Measurements from ENCODE around the gene LITAF.
"Not testable (repeated sequence)": the region's sequence is repeated elsewhere in the genome, so short reads cannot be mapped to it uniquely, and the experiment has no call there.

The LITAF gene

DNA sequence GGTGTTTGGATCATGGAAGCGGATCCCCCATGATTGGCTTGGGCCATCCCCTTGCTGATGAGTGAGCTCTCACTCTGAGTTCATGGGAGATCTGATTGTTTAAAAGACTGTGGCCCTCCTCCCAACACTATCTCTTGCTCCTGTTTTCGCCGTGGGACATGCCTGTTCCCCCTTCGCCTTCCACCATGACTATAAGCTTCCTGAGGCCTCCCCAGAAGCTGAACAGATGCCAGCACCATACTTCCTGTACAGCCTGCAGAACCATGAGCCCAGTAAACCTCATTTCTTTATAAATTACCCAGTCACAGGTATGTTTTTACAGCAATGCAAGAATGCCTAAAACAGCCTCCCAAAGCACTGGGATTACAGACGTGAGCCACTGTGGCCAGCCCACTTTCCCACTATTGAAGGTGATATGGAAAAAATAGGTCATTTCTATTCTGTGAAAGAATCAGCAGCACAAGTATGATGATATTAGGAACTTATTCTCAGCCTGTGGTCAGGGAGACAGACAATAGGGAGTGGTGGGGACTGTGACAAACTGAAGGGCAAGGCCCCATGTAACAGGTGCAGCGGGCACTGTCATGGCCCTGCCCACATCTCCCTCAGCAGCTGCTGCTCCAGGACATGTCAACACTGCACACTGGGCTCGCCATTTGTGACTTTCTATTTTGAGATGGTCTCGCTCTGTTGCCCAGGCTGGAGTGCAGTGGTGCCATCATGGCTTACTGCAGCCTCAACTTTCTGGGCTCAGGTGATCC lies 33.7 kb upstream of the LITAF start:
- no peak for DNase-seq

DNA sequence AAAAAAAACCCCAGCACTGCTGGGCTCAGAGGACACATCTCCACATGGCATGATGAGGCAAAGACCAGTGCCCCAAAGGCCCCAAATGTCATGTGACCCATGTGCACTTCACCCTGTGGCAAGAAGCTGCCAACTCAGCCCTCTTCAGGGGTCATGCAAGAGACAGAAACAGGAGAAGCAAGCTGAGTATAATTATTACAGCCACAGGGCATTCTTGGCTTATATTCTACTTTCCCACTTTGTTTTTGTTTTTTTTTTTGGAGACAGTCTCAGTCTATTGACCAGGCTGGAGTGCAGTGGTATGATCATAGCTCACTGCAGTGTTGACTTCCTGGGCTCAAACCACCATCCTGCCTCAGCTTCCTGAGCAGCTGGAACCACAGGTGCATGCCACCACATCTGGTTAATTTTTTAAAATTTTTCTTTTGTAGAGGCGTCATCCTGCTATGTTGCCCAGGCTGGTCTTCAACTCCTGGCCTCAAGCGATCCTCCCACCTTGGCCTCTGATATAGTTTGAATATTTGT lies 32.7 kb upstream of the LITAF start:
- DNase-seq = no peak

GRCh38 chr16:11618107-11618717 lies 31.5 kb upstream of the LITAF start:
- no peak for DNase-seq

- no peak for DNase-seq
Measured at GRCh38 chr16:11615748-11616447, 29.2 kb upstream of the LITAF start.

DNA sequence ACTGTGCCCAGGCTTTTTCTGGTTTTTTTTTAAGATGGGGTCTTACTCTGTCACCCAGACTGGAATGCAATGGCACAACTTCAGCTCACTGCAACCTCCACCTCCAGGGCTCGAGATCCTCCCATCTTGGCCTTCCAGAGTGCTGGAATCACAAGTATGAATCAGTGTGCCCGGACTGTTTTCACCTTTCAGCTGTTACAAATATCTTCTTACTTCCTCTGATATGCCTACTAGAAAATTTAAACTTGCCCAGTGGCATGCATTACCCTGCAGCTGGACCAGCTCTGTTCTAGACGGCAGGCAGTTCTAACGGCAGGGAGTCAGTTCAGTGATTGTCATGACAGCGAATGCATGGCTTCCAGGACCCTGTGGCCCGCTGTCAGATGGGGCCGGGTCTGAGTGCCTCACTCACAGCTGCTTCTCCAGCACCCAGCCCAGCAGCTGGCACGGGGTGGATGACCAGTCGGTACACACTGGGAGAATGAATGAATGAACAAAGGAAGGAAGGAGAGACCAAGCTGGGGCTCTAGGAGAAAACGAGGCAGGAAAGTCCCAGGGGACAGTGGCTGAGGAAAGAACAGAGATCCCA lies 28.0 kb upstream of the LITAF start:
- no peak for DNase-seq

- no peak for DNase-seq
Measured at GRCh38 chr16:11613381-11614303, 26.9 kb upstream of the LITAF start.

DNA sequence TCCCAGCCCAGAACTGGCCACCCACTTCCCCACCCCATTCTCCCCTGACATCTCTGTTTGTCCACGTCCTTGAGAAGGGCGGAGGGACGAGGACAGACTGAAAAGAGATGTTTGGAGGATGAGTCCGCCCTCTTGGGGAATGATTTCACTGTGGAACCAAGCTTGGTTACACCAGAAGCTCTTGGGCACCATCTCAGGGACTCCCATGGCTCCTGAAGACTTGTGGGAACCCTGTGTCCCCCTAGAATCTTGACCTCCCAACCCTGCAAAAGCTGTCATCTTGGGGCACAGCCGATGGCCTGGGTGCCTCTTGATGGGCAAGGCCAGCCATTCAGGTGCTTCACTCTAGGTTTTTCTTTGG lies 25.9 kb upstream of the LITAF start:
- no peak for DNase-seq

DNA sequence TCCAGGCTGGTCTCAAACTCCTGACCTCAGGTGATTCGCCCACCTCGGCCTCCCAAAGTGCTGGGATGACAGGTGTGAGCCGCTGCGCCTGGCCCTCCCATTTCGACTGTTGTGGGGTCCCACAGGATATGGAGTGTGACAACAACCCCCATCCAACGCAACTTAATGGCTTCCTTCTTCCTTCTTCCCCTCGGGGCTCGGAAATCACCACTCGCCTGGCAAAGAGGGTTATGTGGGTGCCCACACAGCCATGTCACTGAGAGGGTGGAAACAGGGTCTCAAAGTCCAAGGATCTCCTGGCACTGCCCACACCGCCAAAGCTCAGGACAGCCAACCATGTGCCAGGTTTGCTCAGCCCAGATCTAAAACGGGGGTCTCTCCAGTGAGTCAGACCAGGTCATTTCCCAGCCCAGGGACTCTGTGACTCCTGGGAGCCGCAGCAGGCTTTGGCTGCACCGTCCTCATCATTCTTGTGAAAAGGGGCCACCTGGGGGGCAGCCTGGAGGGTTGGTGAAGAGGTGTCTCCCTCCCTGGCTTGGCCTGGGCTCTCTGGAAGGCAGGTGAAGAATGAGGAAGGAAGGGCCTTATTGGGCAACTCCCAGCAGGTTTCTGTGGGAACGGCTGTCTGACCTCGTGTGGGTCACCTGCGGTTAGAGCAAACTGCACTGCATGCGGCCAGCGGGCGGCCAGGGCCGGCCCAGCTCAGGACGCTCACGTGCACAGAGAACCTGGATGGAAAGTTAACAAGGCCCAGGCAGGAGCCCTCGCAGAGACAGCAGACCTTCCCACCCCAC lies 25.3 kb upstream of the LITAF start:
- DNase-seq = no peak

GRCh38 chr16:11610580-11610979 lies 23.9 kb upstream of the LITAF start:
- no peak for DNase-seq

GRCh38 chr16:11610121-11610505 lies 23.4 kb upstream of the LITAF start:
- DNase-seq = no peak

DNA sequence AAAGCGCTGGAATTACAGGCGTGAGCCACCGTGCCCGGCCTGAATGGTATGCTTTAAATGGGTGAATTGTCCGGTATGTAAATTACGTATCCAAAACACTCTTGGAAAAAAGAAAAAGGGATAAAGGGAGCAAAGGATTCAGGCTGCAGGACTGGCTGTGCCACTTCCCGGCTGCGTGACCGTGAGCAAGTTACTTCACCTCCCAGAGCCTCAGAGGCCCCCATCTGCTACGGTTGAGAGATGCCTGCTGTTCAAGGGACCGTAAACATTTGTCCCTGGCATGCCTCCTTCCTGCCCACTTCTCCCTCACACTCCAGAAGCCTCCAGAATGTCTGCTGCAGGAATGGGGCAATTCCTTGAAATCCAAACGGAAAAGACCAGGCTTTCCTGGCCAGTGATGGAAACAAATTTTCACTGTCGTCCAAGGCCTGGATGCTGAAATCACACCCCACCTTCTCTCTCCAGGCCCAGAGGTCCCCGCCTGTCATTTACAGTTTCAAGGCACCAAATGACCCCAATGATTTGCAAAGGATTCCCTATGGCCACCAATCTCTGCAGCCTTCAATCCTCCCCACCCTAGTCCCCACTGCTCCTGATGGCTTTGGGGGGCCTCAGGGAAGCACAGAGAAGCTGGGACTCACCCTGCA lies 22.9 kb upstream of the LITAF start:
- peak; percentile 25 for DNase-seq

- DNase-seq = no peak
Measured at GRCh38 chr16:11605891-11606290, 19.2 kb upstream of the LITAF start.

DNA sequence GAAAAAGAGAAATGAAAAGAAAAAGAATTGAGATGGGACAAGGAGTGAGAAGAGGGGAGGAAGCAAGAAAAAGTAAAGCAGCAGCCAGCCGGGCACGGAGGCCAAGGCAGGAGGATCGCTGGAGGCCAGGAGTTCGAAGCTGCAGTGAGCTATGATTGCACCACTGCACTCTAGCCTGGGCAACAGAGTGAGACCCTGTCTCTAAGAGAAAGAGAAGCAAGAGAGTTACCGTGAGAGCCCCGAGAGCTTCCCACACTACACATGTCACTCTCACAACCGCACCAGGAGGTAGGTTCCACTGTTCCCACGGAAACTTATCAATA lies 18.8 kb upstream of the LITAF start:
- DNase-seq = no peak

DNA sequence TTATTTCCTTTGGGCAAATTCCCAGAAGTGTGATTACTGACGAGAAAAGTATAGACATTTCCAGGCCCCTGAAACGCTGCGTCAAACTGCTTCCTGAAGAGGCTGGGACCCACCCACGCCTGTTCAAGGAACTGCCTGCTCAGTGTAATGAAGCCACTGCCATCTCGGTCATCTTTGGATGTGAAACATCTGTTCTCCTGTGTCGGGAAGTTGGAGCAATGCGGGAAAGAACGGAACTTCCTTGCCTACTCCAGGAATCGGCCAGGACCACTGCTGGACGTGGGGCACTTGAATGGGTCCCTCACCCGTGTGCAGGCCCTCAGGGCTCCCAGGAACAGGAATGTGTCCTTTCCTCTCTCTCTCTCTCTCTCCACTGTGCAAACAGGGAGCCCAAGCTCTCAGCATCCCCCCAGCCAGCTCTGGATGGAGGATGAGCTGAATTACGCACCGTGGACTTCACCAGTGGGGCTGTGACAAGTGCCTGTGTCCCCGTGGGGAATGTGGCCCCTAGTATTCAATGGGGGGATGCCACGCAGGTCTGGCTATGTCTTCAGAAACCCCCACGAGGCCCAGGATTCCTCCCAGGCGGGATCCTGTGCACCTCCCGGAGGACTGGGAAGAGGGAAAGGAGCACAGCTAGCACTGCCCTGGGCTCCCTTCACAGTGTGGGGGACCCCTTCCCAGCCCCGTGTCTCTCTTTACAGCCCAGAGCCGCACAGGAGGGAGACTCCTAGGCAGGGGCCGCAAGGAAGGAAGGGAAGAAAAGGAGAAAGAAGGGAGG lies 18.3 kb upstream of the LITAF start:
- no peak for DNase-seq

DNA sequence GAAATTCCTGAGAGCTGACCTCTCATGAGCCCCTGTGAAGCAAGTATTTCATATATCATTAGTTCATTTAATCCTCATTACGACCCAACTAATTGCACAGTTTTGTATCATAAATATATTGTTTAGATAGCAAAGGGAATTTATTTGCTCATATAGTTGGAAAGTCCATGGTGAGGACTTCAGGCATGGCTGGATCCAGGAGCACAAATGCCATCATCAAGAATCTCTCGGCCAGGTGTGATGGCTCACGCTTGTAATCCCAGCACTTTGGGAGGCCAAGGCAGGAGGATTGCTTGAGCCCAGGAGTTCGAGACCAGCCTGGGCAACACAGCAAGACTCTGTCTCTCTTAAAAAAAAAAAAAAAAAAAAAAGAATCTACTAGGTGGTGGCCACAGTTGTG lies 17.6 kb upstream of the LITAF start:
- DNase-seq = not testable (repeated sequence)

DNA sequence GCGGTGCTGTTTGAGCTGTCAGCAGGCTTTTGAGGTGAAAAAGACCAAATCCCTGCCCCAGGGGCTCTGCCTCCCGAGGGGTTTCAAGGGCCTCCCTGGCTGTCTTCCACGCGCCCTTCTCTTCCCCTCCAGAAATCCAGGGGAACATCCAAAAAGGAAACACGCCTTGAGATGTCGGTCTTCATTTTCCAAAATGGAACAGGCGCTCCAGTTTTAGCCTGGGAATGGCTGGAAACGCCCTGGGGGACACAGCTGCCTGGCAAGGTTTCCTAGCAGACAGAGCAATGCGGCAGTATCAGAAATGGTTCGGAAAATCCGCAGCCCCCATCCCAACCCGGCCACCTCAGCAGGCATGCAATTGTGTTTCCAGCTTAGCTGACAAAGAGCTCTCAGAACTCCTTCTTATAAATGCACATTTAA lies 16.6 kb upstream of the LITAF start:
- DNase-seq = no peak

- DNase-seq = no peak
Measured at GRCh38 chr16:11602321-11602720, 15.6 kb upstream of the LITAF start.

DNA sequence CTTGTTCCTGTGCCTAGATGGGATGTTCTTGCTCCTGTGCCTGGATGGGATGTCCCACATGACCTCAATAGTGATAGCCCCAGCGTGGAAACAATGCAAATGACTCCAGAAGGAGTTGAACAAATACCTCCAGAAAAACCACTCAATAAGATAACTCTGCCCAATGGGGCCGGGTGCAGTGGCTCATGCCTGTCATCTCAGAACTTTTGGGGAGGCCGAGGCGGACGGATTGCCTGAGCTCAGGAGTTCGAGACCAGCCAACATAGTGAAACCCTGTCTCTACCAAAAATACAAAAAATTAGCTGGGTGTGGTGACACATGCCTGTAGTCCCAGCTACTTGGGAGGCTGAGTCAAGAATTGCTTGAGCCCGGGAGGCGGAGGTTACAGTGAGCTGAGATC lies 15.2 kb upstream of the LITAF start:
- DNase-seq = no peak

DNA sequence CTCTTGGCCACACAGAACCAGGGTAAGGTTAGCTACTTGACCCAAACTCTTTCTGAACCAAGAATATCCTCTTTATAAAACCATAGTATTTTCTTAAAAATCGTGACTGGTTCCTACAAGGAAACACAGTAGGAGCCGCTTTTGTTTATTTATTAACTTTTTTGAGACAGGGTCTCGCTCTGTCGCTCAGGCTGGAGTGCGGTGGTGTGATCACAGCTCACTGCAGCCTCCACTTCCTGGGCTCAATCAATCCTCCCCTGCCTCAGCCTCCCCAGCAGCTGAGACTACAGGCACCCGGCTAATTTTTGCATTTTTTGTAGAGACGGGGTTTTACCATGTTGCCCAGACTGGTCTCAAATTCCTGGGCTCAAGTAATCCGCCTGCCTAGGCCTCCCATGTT lies 14.7 kb upstream of the LITAF start:
- DNase-seq = no peak

DNA sequence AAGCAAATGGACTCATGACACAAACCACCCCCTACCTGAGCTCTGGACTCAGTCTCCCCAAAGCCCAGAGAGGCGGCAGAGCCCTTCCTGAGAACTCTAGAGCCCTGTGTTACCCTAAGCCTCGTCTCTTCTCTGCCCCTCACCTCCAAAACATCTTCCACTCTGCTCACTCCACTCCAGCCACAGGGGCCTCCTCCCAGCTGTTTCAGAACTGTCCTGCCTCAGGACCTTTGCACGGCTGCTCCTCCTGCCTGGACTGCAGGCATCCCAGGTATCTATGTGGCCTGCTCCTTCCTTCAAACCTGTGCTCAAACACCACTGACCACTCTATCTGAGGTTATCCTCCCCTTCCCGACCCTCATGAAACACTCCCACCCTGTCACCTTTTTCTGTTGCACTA lies 12.9 kb upstream of the LITAF start:
- no peak for DNase-seq

Data from NCI-H446 treated with DMSO at 0.1 percent for 48 hours (cell line).